ENCODE data around the gene WNT8A.

DNA sequence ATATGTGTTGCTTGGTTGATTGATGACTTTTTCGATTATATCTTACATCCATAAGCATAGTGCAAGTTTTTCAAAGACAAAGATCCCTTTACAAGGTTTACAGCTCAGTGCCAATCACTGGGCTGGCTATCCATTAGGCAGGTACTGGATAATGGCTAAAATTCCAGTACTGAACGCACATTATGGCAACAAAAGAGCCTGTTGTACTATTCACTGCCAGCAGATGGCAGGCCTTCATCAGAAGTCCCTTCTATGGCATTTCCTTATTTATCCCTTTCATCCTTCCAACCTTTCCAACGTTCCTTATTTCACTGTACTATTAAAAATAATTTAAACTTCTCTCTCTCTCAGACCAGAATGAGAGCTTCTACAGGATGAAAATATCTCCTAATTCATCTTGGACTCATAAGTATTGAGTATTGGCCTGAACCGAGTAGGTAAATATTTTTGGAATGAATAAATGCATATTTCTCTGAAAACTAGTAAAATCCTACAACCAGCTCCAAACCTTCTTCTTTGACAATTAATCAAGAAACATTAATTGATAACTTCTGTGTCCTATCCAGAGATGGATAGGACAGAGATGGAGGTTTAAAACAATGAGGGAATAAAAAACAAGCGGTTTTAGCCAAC is 6.7 kb upstream of the WNT8A start:
- TF ChIP-seq, protein P1, sequence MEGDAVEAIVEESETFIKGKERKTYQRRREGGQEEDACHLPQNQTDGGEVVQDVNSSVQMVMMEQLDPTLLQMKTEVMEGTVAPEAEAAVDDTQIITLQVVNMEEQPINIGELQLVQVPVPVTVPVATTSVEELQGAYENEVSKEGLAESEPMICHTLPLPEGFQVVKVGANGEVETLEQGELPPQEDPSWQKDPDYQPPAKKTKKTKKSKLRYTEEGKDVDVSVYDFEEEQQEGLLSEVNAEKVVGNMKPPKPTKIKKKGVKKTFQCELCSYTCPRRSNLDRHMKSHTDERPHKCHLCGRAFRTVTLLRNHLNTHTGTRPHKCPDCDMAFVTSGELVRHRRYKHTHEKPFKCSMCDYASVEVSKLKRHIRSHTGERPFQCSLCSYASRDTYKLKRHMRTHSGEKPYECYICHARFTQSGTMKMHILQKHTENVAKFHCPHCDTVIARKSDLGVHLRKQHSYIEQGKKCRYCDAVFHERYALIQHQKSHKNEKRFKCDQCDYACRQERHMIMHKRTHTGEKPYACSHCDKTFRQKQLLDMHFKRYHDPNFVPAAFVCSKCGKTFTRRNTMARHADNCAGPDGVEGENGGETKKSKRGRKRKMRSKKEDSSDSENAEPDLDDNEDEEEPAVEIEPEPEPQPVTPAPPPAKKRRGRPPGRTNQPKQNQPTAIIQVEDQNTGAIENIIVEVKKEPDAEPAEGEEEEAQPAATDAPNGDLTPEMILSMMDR (conservative IDR thresholded peaks at IDR 0.05 in 1 of 2, IDR thresholded peaks at IDR 0.05 in 1 of 2; ENCODE audit: extremely low read depth in 1 of 2, insufficient read depth in 1 of 2, low read depth in 1 of 2, low read length in 2 of 2): peak; percentile 84 to 89
- no peak for TF ChIP-seq EZH2 (IDR thresholded peaks at IDR 0.05; ENCODE audit: borderline replicate concordance, low read length)
